Frontal cortex (tissue), 4 donors: ENCODE measurements around the gene RPS19BP1. TPM values are rescaled to one million over a fixed set of nuclear protein-coding genes. Genes with fewer than 3 reads are reported as not detected.

Experiments used
- DNase-seq, 2 donors: peaks; one replicate each; pipeline ENCODE4 v3.0.0; 2012; ENCODE audit warnings: low spot score in 2 of 2
- FAIRE-seq: peaks from 2 replicates; lab custom pipeline; 2012; peaks lifted over from hg19 to GRCh38; lab: Jason Lieb, UNC
- total RNA-seq: library from RNA; depleted of rRNA; stranded (reverse); fragments of >200 nt; gene quantifications from one replicate; pipeline ENCODE4 v1.2.3, GENCODE V29; 2014
- donor health status: control.
- donor health status: control.
- donor health status: control.

RPS19BP1 gene
- total RNA-seq, 1 donor from 2014 or later: 19.6 TPM

GRCh38 chr22:39494471-39495120, 38.0 kb downstream of the RPS19BP1 start:
- DNase-seq (no peak), FAIRE-seq (no peak)

- DNase-seq: no peak
- FAIRE-seq: no peak
These were observed 38.8 kb downstream of the RPS19BP1 start for GRCh38 chr22:39493759-39494158.

- DNase-seq (no peak), FAIRE-seq (no peak)
These were observed 40.4 kb downstream of the RPS19BP1 start for GRCh38 chr22:39492186-39492585.

DNA sequence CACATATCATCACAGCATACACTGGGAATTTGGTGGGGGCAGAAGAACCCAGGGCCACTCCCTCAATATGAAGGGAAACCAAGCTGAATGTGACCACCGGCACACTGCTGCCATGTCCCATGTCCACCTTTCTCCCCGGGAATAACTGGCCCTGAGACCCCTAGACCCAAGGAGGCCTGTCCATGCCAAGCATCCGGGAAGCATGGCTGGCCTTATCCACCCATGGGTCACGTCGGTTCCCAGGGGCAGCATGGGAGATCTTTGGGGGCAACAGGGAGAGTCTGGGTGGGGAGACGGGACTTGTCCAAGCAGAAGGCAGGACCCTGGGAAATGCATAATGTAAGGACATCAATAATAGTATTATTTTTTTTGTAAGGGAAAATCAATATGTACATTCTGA, 40.9 kb downstream of the RPS19BP1 start:
- DNase-seq (no peak), FAIRE-seq (no peak)

GRCh38 chr22:39490966-39491680, 41.4 kb downstream of the RPS19BP1 start:
- DNase-seq (no peak), FAIRE-seq (no peak)

- FAIRE-seq (no peak), DNase-seq (peak; percentile 84 to 89)
These were observed 42.3 kb downstream of the RPS19BP1 start for GRCh38 chr22:39490135-39490798.

GRCh38 chr22:39489094-39490068, 43.2 kb downstream of the RPS19BP1 start:
- FAIRE-seq (no peak), DNase-seq (no peak)

DNA sequence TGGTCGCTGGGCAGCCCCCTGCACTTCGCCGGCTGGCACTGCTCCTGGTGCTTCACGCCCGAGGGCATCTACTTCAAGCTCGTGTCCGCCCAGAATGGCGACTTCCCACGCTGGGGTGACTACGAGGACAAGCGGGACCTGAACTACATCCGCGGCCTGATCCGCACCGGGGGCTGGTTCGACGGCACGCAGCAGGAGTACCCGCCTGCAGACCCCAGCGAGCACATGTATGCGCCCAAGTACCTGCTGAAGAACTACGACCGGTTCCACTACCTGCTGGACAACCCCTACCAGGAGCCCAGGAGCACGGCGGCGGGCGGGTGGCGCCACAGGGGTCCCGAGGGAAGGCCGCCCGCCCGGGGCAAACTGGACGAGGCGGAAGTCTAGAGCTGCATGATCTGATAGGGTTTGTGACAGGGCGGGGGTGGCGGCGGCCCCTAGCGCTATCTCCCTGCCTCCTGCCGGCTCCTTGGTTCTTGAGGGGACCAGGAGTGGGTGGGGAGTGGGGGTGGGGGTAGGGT, 43.9 kb downstream of the RPS19BP1 start:
- no peak for FAIRE-seq

GRCh38 chr22:39487826-39488520, 44.6 kb downstream of the RPS19BP1 start:
- DNase-seq: no peak
- FAIRE-seq: no peak

More for the DNA sequence above, 43.9 kb downstream of the RPS19BP1 start:
- no peak for DNase-seq

DNA sequence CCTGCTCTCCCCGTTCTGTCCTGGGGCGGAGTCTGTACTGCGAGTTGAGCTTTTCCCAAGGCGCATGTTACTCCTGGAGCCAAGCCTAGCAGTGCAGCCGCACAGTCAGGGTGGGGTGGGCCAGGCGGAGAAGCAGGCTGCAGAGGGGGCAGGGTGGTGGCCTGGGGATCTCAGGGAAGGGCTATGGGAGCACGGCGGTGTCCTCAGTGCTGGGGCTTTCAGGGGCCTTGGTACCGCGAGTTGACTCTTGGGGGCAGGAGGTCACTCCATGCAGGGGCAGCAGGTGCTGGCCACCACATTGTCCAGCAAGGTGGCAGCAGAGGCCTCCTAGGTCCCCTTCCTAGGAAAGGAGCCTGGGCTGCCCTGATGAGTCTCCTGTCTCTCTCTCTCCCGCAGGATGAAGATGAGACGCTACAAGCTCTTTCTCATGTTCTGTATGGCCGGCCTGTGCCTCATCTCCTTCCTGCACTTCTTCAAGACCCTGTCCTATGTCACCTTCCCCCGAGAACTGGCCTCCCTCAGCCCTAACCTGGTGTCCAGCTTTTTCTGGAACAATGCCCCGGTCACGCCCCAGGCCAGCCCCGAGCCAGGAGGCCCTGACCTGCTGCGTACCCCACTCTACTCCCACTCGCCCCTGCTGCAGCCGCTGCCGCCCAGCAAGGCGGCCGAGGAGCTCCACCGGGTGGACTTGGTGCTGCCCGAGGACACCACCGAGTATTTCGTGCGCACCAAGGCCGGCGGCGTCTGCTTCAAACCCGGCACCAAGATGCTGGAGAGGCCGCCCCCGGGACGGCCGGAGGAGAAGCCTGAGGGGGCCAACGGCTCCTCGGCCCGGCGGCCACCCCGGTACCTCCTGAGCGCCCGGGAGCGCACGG, 45.4 kb downstream of the RPS19BP1 start:
- DNase-seq (peak in 1 of 2 donors; percentile 66), FAIRE-seq (no peak)

GRCh38 chr22:39482768-39483167, 49.8 kb downstream of the RPS19BP1 start:
- FAIRE-seq (no peak), DNase-seq (no peak)

DNA sequence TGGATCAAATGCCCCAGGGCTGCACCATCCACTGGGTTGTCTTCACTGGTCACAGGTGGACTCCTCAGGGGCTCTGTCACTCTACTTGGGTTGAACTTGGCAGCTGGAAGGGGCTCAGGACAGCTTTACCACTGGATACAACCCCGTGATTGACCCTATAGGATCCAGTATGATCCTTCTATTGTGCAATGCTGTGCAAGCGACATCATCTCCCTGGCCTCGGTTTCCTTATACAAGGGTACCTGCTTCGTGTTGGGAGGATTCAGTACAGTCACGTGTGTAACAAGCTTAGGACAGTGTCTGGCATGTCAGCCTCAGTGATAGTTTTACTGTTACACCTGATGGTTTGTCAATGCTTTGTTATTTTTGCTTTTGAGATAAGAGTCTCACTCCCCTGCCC, 51.0 kb downstream of the RPS19BP1 start:
- FAIRE-seq: no peak
- DNase-seq: no peak

- DNase-seq (no peak), FAIRE-seq (no peak)
These were observed 51.5 kb downstream of the RPS19BP1 start for GRCh38 chr22:39481054-39481453.

- no peak for DNase-seq
- no peak for FAIRE-seq
These were observed 52.0 kb downstream of the RPS19BP1 start for GRCh38 chr22:39480557-39480956.

- no peak for DNase-seq
- FAIRE-seq: no peak
These were observed 53.3 kb downstream of the RPS19BP1 start for GRCh38 chr22:39479254-39479653.
